ENCODE data around the gene TMEM171. TPM values are rescaled to one million over a fixed set of nuclear protein-coding genes. Genes with fewer than 3 reads are reported as not detected.
A peak's percentile ranks its signal among the peaks of the same experiment; 100 is the strongest.

Gene TMEM171
- total RNA-seq, 1 experiment from 2014 or later, result 1.7 TPM

GRCh38 chr5:73143716-73144115 is 23.3 kb downstream of the TMEM171 start:
- H3K4me1 Mint-ChIP-seq, result no peaks in the 10 kb centered on the region
- no peaks in the 10 kb centered on the region for H3K9me3 Mint-ChIP-seq
- no peak for DNase-seq (ENCODE audit: low spot score)
- H3K27ac Mint-ChIP-seq, result no peak overlapping the region
- peaks cover 3% of the 10 kb centered on the region; the same call in 1 of the 2 replicates for H3K27me3 Mint-ChIP-seq (ENCODE audit: low read depth)
- H3K4me3 Mint-ChIP-seq, result no peak overlapping the region
- TF ChIP-seq ELF4 (CRISPR knock-in tag; IDR thresholded peaks at IDR 0.05; ENCODE audit: low read depth) (no peak), ZNF396 (CRISPR knock-in tag; IDR thresholded peaks at IDR 0.05; ENCODE audit: borderline replicate concordance) (no peak), E2F5 (CRISPR knock-in tag; IDR thresholded peaks at IDR 0.05) (no peak), HMGA2 (CRISPR knock-in tag; IDR thresholded peaks at IDR 0.05) (no peak), MLX (CRISPR knock-in tag; IDR thresholded peaks at IDR 0.05) (no peak), KAT7 (CRISPR knock-in tag; IDR thresholded peaks at IDR 0.05; ENCODE audit: borderline replicate concordance) (no peak), PRDM15 (CRISPR knock-in tag; IDR thresholded peaks at IDR 0.05) (no peak), ZBTB21 (CRISPR knock-in tag; IDR thresholded peaks at IDR 0.05; ENCODE audit: borderline replicate concordance) (no peak), CDX4 (CRISPR knock-in tag; IDR thresholded peaks at IDR 0.05; ENCODE audit: borderline replicate concordance) (no peak), CREM (CRISPR knock-in tag; IDR thresholded peaks at IDR 0.05) (no peak), FOXK1 (CRISPR knock-in tag; IDR thresholded peaks at IDR 0.05) (no peak), NR2C2 (CRISPR knock-in tag; IDR thresholded peaks at IDR 0.05) (no peak), ZNF671 (CRISPR knock-in tag; IDR thresholded peaks at IDR 0.05) (no peak), NR3C1 (CRISPR knock-in tag; conservative IDR thresholded peaks at IDR 0.05; ENCODE audit: low read depth) (no peak), NR1H2 (CRISPR knock-in tag; IDR thresholded peaks at IDR 0.05) (no peak), RELA (CRISPR knock-in tag; IDR thresholded peaks at IDR 0.05; ENCODE audit: borderline replicate concordance) (no peak)
- ATAC-seq, result no peak
- POLR2A ChIA-PET, result interaction anchor here (1.2 kb wide), 1 partner anchor 9 kb away, joined by 3 read pairs; no protein-coding TSS in a partner anchor
- no peaks in the 10 kb centered on the region for H3K36me3 Mint-ChIP-seq
- CTCF ChIA-PET, result interaction anchor here (1.1 to 2.0 kb wide), 2 partner anchors 26 to 58 kb away, joined by 4 to 6 read pairs; no protein-coding TSS in a partner anchor

GRCh38 chr5:73149540-73149939 is 29.2 kb downstream of the TMEM171 start:
- peaks cover 3% of the 10 kb centered on the region; the same call in 1 of the 2 replicates for H3K27me3 Mint-ChIP-seq (ENCODE audit: low read depth)
- ChIA-PET CTCF (interaction anchor here (1.3 kb wide), 1 partner anchor 22 kb away, joined by 3 read pairs; no protein-coding TSS in a partner anchor), POLR2A (no interaction called here)
- no peak overlapping the region for H3K27ac Mint-ChIP-seq
- H3K4me3 Mint-ChIP-seq, result no peak overlapping the region
- ATAC-seq (no peak), DNase-seq (ENCODE audit: low spot score) (no peak)
- H3K36me3 Mint-ChIP-seq, result no peaks in the 10 kb centered on the region
- 0 out of 2 replicates have a peak, but pooled peaks cover 7% of the 10 kb centered on the region for H3K4me1 Mint-ChIP-seq
- no peak for TF ChIP-seq JUN (CRISPR knock-in tag; IDR thresholded peaks at IDR 0.05)
- no peak for TF ChIP-seq NR1H2 (CRISPR knock-in tag; IDR thresholded peaks at IDR 0.05)
- no peaks in the 10 kb centered on the region for H3K9me3 Mint-ChIP-seq

GRCh38 chr5:73150876-73151275 is 30.5 kb downstream of the TMEM171 start:
- CTCF ChIA-PET, result interaction anchor here (1.3 kb wide), 1 partner anchor 20 kb away, joined by 3 read pairs; no protein-coding TSS in a partner anchor
- Mint-ChIP-seq H3K27me3 (ENCODE audit: low read depth) (peaks cover 3% of the 10 kb centered on the region; the same call in 1 of the 2 replicates), H3K27ac (no peak overlapping the region), H3K36me3 (no peaks in the 10 kb centered on the region), H3K4me3 (no peak overlapping the region), H3K9me3 (no peaks in the 10 kb centered on the region), H3K4me1 (peaks cover 10% of the 10 kb centered on the region)
- no peak for DNase-seq (ENCODE audit: low spot score)
- ATAC-seq, result peak; percentile 28
- TF ChIP-seq ZNF121 (CRISPR knock-in tag; IDR thresholded peaks at IDR 0.05), result no peak
- TF ChIP-seq ZNF671 (CRISPR knock-in tag; IDR thresholded peaks at IDR 0.05), result no peak
- TF ChIP-seq RORB (CRISPR knock-in tag; IDR thresholded peaks at IDR 0.05), result no peak
- TF ChIP-seq CBFB (CRISPR knock-in tag; IDR thresholded peaks at IDR 0.05; ENCODE audit: low read depth), result no peak
- no peak for TF ChIP-seq ZNF396 (CRISPR knock-in tag; IDR thresholded peaks at IDR 0.05; ENCODE audit: borderline replicate concordance)
- POLR2A ChIA-PET, result no interaction called here

Data from WTC11 (cell line).